Amniotic epithelial cell (primary cell): ENCODE data around the gene SIK2.
A peak's percentile ranks its signal among the peaks of the same experiment; 100 is the strongest.

Experiments used
- DNase-seq: peaks from one replicate; pipeline ENCODE4 v3.0.0-alpha.2; 2010; ENCODE audit warnings: low read depth

Gene SIK2

GRCh38 chr11:111601979-111602864, at the start of gene SIK2:
TSS of gene SIK2 (plus strand) at chr11:111602449. CDS start at chr11:111602564, 115 bp downstream.
- DNase-seq: peak; percentile 92

DNA sequence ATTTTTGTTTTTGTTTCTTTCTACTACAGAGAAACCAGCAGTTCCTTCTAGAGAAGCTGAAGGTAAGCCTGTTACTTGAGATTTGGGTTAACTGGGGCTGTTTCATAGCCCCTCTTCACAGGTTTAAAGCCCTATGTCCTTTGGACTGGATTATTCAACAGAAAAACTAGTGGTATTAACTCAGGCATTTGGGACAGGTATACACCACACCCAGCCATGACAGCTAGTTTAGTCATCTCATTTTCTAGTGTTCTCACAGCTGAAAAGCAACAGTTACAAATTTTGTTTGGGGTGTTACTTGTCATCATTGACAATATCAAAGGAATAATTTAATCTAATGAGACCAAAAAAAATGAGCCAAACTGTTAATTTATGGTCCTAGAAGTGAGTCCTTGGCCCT, 47.7 kb upstream of the SIK2 start:
- no peak for DNase-seq

- DNase-seq: peak; percentile 53
Observed at GRCh38 chr11:111555255-111555654, 47.0 kb upstream of the SIK2 start.

GRCh38 chr11:111557425-111558111, 44.7 kb upstream of the SIK2 start:
- DNase-seq: peak; percentile 99

DNA sequence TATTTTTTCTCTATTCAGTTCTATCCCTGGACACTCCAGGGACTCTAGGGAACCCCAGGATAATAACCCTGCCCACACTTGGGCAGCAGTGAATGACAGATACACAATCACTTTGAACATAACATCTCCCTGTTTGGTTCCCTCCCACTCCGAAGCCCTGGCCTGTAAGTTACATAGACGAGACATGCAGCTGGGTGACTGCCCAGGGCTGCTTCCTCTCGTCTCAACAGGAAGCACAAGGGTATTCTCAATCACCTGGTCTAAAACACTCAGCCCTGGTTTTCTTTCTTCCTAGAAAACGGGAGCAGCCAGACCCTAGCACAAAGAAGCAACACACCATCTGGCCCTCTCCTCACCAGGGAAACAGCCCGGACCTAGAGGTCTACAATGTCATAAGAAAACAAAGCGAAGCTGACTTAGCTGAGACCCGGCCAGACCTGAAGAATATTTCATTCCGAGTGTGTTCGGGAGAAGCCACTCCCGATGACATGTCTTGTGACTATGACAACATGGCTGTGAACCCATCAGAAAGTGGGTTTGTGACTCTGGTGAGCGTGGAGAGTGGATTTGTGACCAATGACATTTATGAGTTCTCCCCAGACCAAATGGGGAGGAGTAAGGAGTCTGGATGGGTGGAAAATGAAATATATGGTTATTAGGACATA, 42.3 kb upstream of the SIK2 start:
- DNase-seq: no peak

DNA sequence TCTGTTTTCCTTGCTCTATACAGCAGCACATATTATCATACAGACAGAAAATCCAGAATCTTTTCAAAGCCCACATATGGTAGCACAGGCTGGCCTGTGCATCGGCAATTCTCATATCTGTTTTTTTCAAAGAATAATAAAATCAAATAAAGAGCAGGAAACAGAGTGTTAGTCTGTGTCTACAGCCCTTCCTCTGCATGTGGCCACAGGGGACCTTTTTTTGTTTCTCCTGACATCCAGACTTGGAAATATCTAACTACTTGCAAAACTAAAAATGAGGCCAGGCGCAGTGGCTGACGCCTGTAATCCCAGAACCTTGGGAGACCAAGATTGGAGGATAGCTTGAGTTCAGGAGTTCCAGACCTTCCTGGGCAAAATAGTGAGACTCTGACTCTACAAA, 41.4 kb upstream of the SIK2 start:
- DNase-seq: no peak

DNA sequence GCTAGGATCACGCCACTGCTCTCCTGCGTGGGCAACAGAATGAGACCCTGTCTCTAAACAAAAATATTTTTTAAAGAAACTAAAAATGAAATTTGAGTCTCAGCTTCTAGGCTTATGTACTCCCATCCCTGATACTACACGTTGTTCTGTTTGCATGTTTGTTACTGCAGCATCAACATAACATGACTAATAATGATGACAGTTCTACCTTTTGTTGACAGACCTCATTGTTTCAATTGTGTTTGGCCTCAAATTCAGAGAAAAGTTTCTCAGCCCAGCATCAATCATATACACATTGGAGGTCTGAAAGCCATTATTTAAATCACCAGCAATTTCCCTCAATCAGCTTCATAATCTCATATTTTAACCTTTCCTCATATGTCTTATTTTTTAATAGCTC, 40.9 kb upstream of the SIK2 start:
- DNase-seq: no peak

DNA sequence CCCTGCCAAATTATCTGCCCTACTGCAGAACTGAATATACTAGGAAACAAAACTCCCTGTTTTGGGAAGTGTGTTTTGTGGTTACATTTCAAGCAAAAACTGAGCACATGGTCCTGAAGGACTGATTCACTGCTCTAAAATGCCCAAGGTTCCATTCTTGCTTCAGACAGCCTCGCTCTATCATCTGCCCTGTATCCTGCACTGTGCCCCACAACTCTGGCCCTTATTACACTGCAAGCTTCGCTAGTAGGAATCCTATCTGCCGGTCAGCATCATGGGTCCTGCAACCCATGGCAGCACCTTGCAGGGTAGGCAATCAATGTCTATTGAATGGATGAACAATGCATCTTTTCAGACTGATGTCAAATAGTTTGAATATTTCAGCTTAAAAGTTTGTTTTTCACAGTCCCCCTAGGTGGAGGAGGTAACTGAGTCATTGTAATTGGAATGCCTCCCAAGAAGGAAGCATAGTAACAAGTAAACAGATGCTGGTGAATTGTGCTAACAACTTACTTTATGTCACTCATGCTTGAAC, 40.4 kb upstream of the SIK2 start:
- peak; percentile 90 for DNase-seq

GRCh38 chr11:111562692-111563389, 39.4 kb upstream of the SIK2 start:
- DNase-seq: no peak

DNA sequence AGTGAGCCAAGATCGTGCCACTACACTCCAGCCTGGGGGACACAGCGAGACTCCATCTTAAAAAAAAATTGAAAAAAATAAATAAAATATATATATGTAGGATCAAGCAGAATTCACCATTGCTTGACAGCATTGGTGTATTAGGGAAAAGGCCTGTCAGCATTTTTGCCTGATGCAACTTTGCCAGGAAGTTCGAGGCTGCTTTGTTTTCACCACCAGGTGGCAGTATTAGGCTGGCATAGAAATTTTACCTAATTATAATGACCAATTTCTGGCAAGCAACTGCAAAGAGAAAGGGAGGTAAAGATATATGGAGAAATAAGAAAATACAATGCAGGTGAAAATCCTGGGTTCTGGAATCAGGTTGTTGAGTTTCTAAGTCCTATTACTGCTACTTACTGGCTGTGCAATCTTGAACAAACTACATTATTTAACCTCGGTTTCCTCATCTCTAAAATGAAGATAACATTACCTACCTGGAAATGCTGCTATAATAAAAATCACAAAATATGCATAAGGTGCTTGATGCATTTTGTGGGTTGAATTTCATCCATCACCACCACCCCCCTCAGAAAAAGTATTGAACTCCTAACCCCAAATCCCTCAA, 37.0 kb upstream of the SIK2 start:
- peak; percentile 70 for DNase-seq

DNA sequence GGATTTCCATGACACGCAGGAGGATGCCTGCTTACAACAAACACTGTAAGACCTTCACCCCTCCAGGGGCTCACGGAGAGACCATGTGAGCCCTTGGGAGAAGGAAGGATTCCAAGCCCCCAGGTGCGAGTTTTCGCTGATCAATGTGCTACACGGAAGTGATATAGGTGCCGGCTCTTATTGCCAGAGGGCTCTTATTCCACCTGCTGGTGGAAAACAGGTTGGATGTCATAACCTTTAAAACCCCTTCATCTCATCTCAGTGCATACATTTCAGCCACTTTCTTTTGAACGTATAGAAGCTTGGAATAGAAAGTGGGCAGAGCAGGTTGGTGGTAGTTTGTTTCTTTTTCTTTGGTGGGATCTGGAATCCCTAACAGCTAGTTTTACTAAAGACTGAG, 35.9 kb upstream of the SIK2 start:
- no peak for DNase-seq

DNA sequence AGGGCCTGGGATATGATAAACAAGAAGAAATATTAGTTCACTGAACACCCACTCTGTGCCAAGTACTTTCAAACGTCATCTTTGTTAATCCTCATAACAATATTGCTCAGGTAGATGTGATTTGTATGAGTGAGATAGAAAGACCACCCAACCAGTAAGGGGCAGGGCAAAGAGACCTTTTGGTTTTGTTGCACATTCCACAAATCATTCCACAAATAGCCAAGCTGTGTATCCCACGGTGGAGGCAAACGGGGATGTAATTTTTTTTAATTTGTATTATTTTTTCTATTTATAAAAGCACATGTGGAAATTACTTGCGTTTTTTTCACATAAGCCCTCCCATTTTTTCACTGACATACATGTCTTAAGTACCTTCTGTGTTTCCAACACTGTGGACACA, 32.8 kb upstream of the SIK2 start:
- peak; percentile 78 for DNase-seq

- DNase-seq: peak; percentile 22
Observed at GRCh38 chr11:111570796-111571195, 31.5 kb upstream of the SIK2 start.

DNA sequence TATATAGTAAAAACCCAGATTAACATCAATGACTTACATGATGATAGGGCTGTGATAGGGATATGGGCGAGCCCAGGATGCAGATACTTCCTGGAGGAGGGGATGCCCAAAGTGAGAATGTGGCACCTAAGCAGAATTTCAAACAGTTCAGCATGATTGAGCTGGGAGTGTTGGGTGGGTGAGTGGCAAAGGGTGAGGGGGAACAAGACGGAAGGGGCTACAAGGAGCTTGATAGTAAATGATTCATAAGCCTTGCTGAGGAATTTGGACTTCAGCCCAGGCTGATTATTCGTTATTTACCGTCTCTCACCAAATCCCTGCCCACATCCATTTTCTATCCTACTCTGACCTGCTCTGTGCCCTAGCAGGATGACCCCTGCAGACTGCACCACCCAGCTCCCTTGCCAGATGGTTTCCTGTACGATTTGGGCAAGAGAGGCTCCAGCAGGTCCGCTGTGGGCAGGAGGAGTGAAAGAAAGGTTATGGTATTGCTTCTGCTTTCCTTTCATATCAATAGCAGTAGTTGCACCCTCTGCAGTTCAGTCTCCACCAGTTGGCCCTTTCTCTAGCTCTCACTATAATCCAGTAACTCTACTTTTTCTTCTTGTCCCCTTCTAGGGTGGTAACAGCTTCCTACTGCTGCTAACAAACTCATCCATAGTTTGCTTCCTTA, 30.3 kb upstream of the SIK2 start:
- DNase-seq: peak; percentile 18

DNA sequence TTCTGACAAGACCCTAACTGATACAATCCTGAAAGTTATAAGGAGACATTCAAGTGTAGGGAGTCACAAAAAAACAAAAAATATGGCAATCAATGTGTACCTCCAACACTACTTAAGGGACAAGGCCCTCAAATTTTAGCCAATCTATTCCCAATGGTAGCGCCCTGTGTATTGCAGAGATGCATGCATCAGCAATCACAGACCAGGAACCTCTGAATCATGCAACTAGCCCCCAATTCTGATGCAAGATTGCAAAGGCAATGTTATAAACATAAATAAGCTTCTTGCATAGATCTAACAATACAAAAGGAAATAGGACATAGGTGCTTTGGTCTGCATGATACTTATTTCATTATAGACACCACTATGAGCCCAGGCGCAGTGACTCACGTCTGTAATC, 29.7 kb upstream of the SIK2 start:
- DNase-seq: no peak

DNA sequence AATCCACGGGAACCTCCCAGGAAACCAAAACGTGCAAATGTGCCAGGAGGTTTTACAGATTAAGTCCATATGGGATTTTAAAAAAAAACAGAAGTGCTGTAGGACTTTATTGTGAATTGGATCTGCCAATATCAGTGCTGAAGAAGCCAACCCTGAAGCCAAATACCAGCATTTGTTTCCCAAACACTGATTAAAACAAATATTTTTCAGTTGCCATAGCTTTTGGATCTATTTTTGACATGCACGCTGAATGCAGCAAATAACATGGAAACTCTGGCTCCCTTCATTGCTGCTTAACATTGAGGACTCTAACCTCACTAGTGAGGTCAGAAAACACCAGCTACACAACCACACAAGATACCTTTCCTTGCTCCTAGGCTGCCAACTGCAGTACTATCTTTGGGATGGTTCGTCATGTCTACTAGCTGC, 28.4 kb upstream of the SIK2 start:
- no peak for DNase-seq

GRCh38 chr11:111574373-111575225, 27.6 kb upstream of the SIK2 start:
- no peak for DNase-seq

- DNase-seq: no peak
Observed at GRCh38 chr11:111575740-111576139, 26.5 kb upstream of the SIK2 start.

- DNase-seq: no peak
Observed at GRCh38 chr11:111577821-111578220, 24.4 kb upstream of the SIK2 start.

GRCh38 chr11:111581341-111581740, 20.9 kb upstream of the SIK2 start:
- no peak for DNase-seq
